GM19452 (cell line): Measurements from ENCODE around the gene PKIB.
A peak's percentile ranks its signal among the peaks of the same experiment; 100 is the strongest.

Experiments
- ATAC-seq: cut with Tn5 transposase; IDR thresholded peaks from one replicate; pipeline ENCODE4 v1.9.1; 2021; ENCODE audit not compliant: unreplicated experiment

Gene PKIB

DNA sequence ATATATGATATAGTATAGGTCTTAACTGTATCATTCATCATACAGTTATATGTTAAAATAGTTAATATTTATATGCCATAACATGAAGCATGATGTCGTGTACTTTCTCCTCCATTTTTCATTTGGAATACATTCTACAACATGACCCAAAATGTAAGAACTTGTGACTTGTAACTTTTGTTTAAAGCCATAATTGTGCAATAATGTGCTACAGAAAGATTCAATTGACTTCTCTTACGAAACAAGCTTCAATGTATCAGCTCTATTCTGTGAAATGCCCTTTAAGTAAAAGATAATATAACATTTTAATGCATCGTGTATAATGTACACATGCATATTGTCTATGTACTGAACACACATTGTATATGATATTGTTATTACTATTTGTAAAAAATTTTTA lies 92.6 kb downstream of the PKIB start:
- no peak for ATAC-seq

DNA sequence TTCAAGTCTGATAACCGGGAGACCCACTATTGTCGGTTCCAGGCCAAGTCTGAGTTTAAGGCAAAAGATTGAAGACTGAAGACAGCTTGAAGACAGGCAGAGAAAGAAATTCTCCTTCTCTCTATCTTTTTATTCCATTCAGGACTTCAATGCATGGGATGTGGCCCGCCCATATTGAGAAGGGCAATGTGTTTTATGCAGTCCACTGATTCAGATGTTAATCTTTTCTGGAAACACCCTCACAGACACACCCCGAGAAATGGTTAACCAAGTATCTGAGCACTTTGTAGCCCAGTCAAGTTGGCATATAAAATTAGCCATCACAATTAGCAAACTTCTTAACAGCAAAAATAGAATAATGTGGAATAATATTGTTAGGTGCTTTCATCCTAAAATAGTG lies 93.9 kb downstream of the PKIB start:
- ATAC-seq = no peak

DNA sequence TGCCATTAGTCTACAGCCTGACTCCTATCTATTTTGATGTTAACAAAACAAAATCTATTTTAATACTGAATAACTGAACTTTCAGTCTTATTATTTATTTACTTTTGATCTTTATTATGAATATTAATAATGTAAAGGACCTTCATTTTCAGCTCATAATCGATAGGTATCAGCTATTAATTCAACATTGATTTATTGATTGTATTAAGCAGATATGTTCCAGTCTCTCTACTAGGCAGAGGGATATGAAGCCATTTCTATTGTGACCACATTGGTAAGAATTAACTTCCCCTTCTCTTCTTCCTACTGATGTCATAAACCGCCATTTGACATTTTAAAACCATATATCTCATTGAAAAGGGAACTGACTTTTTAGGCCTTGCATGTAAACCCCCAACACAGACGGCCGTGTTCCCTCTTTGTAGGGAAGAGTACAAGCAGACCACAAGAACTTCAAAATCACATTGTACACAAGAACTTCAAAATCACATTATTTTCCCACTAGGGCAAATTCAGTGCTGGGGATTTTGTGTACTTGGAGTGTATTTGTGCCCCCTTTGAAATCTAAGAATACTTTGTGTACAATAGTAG lies 99.8 kb downstream of the PKIB start:
- ATAC-seq = peak; percentile 88

GRCh38 chr6:122710908-122711635 lies 100.9 kb downstream of the PKIB start:
- no peak for ATAC-seq

DNA sequence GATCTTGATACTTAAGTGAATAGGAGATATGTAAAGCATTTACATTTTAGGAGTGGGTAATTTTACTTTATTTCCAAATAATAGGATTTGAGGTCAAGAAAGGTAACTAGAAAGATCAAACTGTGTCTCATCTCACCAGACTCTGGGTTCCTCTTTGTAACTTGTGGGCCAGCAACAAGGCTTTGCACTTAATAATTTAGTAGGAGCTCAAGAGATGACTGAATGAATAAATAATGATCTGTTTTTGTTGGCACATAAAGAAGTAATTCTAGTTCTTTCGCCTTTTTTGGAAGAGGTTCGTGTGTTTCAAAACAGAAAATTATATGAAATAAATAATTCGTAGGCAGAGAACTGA lies 101.9 kb downstream of the PKIB start:
- no peak for ATAC-seq

DNA sequence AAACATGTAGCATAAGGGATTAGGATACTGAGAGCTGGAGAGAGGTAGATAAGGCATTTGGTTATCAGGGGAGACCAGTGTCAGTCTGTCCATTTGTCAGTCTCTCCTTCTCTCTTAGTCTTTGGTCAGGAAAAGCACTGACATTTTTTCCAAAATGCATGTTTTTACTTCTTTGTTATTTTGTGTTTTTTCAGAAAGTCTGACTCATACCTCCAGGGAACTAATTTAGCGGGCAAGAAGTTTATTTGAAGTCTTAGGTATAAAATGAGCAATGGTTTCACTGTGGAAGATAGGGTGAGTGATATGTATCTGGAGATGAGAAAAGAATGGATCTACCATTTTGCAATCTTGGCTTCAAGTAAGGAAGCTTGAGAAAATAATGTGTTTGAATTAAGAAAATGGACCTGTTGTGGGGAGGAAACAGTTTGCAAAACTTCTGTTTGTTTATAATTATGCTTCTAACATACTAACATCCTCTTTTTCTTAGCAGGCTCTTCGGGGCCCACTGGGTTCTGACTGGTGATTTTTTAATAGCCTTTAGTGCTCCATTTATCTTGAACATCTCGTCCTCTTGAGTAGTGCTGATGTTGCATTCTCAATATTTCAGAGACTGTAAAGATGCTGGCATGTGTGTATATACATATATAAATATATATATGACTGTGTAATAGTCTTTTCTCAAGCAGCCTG lies 102.4 kb downstream of the PKIB start:
- ATAC-seq = no peak

GRCh38 chr6:122713138-122713537 lies 102.9 kb downstream of the PKIB start:
- ATAC-seq = no peak

- ATAC-seq = no peak
These were observed 103.9 kb downstream of the PKIB start for GRCh38 chr6:122714059-122714458.

DNA sequence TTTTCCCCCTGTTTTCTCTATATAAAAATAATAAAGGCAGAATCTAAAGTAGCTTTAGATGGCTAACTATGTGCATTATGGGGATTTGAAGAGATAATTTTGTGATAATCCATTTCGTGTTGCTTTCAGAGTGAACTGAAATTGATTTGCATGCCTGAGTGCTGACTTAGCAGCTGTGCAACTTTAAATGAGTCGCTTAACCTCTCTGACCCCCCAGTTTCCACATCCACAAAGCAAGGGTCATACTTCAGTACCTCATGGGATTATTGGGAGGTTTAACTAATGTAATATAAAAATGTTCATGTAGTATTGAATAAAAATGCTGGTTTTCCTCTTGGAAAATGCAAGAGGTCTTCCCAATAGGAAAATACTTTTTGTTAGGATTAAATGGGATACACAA lies 105.5 kb downstream of the PKIB start:
- no peak for ATAC-seq

- ATAC-seq = no peak
These were observed 107.1 kb downstream of the PKIB start for GRCh38 chr6:122717350-122717749.

- no peak for ATAC-seq
These were observed 108.4 kb downstream of the PKIB start for GRCh38 chr6:122718616-122719015.

- no peak for ATAC-seq
These were observed 109.0 kb downstream of the PKIB start for GRCh38 chr6:122719176-122719575.

- no peak for ATAC-seq
These were observed 112.5 kb downstream of the PKIB start for GRCh38 chr6:122722746-122723145.

GRCh38 chr6:122726649-122727048 lies 116.4 kb downstream of the PKIB start:
- ATAC-seq = no peak

DNA sequence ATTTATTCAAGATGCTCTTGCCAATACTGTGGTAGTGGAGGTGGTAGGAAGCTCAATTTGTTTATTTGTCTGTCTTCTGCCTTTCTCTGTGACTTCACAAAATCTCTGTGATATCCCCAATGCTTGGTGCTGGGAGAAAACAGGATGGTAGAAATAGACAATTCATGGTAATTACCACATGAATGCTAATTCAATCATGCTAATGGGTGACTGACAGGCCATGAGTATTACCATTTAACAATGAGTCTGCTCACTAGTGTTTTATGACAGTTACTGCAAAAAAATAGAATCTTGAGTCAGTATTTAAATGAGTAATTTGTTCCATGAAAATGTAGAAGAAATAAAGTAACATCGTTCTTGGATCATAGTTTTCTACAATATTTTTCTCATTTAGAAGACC lies 117.0 kb downstream of the PKIB start:
- no peak for ATAC-seq

- ATAC-seq = no peak
These were observed 120.1 kb downstream of the PKIB start for GRCh38 chr6:122730334-122730733.

DNA sequence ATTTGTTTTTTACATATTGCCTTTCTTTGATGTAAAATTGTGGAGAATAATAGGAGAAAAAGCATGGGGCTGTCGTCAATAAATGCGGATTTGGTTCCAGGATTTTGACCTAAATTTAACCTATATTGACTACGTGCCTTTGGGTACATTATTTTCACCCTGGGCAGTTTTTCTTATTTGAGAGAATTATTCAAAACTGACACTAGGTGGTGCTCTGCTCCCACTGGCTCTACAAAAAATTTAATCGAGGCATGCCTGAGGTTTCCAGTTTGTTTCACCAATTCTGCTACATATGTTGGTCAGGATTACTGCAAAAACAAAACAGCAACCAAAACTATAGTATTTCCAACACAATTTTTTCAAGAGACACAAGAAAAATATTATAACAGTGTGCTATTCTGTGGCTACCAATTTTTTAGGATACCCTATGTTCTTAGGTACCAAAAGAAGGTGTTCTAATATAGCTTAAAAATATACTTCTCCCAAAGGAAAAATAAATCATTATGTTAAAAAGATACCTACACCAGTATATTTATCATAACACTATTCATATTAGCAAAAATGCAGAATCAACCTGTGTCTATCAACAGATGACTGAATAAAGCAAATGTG lies 120.7 kb downstream of the PKIB start:
- ATAC-seq = peak; percentile 70

DNA sequence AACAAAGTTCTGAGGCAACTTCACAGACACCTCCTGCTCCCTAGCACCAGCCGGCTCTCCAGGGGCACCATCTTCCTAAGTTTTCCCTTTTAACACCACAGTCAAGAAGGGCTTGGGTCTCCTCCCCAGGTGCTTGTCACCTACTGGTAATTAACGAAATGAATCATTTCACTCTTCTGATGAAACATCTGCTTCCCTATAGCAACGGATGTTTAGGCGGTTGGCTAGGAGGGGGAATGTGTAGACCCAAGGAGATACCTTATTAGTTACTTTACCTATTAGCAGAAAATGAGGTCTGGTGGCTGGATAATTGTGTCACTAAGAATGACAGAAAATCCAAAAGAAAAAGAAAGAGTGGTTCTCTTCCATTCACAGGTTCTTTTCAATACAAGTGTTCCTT lies 123.1 kb downstream of the PKIB start:
- no peak for ATAC-seq

DNA sequence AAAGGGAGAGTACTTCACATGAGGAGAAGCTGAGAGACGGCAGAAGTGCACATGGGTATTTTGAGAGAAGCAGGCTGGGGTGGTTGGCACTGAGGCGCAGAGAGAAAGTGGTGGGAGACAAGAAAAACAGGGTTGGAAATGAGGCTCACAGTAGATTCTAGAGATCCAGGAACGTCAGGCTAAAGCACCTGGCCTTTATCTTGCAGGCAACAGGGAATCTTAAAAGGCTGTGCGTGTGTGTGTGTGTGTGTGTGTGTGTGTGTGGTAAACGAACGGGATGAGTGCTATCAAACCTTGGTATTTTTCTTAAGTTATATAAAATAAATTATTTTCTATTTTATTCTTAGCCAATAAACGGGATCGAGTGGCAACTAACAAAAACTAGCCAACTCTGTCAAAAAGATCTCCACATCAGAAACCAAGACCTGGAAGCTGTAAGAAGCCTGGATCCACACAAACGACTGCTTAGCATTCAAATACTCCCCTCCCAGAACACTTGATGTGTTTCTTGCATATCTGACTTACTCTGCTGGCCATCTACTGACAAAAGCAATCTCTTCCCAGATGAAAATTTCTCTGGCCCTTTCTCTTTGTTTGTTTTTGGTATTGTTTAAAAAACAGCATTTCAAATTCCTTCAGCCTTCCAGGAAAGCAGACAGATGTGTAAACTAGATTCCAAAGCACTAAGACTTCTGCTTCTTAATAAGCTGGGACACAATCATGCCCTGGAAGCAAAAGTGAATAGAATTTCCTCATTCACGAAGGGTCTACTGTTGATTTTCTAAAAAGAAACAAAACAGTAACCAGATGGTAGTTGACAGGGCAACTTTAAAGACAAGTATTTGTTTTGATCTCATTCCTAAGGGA lies 124.6 kb downstream of the PKIB start:
- no peak for ATAC-seq

GRCh38 chr6:122735582-122735981 lies 125.4 kb downstream of the PKIB start:
- no peak for ATAC-seq

GRCh38 chr6:122736163-122736562 lies 126.0 kb downstream of the PKIB start:
- no peak for ATAC-seq
